GM19238 (cell line): ENCODE data around the gene MRO.
"Not testable (repeated sequence)": the region's sequence is repeated elsewhere in the genome, so short reads cannot be mapped to it uniquely, and the experiment has no call there.

ENCODE experiments used
- DNase-seq: peaks from one replicate; pipeline ENCODE4 v3.0.0; 2011; ENCODE audit warnings: low spot score; ENCODE audit not compliant: insufficient read length

MRO gene

DNA sequence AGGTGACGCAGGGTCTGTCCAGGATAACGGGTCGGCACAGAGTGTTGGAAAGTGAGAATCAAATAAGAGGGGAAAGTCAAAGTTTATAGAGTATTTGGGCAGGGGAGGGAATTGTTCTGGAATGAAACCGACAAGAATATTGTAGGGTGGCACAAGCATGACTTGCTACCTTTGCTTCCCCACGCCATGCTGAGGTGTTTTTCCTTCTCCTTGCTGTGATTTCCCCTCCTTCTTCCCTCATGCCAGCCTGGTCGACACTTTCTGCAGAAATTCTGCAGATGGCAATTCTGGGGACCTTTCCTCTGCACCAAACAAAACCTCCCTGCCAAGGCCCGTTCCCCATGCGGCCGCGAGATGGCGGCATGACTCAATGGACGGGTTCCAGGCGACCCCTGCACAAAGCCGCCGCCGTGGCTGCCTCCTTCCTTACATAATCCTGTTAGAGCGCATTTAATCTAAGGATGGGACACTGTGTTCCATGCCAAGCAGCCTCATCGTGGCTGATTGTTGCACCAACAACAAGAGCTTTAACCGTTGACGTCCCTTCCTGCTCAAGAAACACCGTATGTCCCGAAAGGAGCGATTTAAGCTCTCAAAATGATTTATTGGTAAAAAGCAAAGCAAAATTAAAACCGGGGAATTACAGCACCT, at the start of gene MRO:
Gene MRO (minus strand): TSS at position 289 of the 651 bp plus-strand sequence. CDS start 10,616 bp downstream, outside the sequence.
- peak; percentile 71 for DNase-seq

- no peak for DNase-seq
Observed at GRCh38 chr18:50869150-50869549, 49.3 kb upstream of the MRO start.

DNA sequence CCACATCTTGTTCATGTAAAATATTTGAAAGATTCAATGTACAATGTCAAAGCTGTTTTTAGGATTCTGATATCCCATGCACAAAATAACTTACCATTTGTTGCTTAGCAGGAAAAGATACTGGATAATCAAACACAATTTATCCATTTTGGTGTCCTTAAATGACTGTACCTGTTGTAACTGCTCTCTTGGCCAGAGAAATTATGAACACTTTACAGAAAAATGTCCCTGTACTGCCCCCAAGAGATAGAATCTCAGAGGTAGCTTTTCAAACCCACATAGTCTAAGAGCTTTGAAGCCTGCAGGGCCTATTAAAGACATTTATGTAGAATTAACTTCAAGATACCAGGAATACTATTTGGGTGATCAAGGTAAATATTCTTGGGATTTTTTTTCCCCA, 46.9 kb upstream of the MRO start:
- DNase-seq: no peak

DNA sequence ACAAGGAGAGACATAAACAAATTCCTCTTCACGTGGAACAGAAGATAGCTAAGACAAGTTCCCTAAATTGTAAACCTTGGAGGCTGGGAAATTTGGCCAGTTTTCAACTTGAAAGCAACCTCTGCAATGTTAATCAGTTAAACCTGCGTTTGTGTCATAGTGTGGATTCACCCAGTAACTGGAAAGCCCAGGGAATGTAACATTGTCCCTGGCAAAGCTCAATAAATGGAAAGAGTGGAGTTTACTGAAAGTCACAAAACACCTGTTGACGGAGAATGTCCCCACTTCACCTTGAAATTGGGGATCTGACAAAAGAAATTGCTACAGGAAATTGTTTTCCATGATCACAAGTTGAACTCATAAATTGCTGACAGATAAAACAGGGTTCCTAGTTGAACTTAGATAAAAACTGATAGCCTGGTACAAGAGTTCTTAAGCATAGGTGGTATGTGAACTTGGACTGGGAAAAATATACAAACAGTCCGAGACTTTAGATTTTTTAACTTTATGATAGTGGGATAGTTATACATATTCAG, 44.1 kb upstream of the MRO start:
- DNase-seq: no peak

GRCh38 chr18:50862401-50862800, 42.6 kb upstream of the MRO start:
- DNase-seq: no peak

- no peak for DNase-seq
Observed at GRCh38 chr18:50861617-50862016, 41.8 kb upstream of the MRO start.

GRCh38 chr18:50859793-50860555, 40.2 kb upstream of the MRO start:
- no peak for DNase-seq

GRCh38 chr18:50857694-50858093, 37.9 kb upstream of the MRO start:
- no peak for DNase-seq

DNA sequence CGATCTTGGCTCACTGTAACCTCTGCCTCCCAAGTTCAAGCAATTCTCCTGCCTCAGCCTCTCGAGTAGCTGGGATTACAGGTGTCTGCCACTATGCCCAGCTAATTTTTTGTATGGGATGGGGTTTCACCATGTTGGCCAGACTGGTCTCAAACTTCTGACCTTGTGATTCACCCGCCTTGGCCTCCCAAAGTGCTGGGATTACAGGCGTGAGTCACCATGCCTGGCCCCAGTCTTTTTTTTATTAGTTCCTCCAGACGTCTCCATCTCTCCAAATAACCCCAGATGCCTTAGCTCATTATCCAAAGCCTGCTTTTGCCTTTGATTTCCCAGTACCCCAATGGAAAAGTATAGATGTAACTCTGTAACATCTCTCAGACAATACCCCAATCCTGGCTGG, 37.4 kb upstream of the MRO start:
- not testable (repeated sequence) for DNase-seq

DNA sequence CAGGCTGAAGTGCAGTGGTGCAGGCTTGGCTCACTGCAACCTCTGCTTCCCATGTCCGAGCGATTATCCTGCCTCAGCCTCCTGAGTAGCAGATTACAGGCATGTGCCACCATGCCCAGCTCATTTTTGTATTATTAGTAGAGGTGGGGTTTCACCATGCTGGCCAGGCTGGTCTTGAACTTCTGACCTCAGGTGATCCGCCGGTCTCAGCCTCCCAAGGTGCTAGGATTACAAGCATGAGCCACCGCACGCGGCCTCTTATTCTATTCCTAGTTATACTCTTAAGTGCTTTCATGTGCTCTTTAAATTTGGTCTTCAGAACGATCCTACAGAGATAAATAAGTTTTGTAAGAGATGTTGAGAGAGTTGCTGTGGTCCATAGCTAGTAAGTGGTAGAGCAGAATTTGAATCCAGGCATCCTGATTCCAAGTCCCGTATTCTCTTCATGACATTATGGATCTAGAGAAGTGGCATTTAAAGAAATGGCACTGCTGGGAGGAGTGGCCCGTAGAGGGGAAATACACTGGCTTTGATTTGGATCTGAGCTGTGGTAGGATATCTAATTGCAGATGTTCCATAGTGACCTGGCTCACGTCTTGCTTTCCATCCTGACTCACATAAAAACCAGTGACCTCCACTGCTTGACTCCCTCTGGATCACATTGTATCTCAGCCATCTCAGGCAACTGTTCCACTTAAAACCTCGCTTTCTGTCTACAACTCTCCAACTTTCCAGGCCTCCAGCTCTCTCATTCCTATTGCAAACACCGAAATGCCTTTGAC, 36.4 kb upstream of the MRO start:
- no peak for DNase-seq

GRCh38 chr18:50853863-50854271, 34.1 kb upstream of the MRO start:
- no peak for DNase-seq

- DNase-seq: no peak
Observed at GRCh38 chr18:50850307-50851065, 30.7 kb upstream of the MRO start.

- no peak for DNase-seq
Observed at GRCh38 chr18:50849419-50849821, 29.6 kb upstream of the MRO start.

DNA sequence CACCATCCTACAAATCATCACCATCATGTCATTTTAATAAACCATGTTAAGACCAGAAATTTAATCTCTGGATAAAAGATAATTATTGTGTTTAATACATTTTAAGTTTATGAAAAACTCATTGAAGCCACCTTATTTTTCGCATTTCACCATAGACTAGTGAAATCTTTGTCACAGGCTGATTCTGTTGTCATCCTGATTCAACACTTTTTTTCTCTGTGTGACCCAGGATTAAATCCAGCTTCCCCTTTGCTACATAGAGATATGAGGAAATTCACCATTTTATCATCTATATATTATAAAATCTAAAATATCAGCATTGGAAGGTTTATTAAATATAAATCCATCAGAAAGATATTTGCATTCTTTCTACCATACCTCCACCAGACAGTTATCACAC, 29.2 kb upstream of the MRO start:
- DNase-seq: no peak

- DNase-seq: no peak
Observed at GRCh38 chr18:50848061-50848551, 28.3 kb upstream of the MRO start.

GRCh38 chr18:50847192-50847591, 27.4 kb upstream of the MRO start:
- DNase-seq: no peak

- DNase-seq: no peak
Observed at GRCh38 chr18:50844960-50845359, 25.1 kb upstream of the MRO start.

GRCh38 chr18:50844554-50844953, 24.7 kb upstream of the MRO start:
- DNase-seq: no peak

DNA sequence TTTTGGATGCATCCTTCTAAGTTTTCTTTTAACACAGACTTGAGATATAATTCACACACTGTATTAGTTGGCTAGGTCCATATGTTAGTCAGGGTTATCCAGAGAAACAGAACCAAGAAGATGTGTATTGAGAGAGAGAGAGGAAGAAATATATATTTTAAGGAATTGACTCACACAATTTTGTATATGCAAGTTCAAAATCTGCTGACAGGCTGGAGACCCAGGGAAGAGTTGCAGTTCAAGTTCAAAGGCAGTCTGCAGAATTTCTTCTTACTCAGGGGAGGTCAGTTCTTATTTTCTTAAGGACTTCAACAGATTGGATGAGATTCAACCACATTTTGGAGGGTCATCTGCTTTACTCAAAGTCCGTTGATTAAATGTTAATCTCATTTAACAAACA, 23.0 kb upstream of the MRO start:
- no peak for DNase-seq

DNA sequence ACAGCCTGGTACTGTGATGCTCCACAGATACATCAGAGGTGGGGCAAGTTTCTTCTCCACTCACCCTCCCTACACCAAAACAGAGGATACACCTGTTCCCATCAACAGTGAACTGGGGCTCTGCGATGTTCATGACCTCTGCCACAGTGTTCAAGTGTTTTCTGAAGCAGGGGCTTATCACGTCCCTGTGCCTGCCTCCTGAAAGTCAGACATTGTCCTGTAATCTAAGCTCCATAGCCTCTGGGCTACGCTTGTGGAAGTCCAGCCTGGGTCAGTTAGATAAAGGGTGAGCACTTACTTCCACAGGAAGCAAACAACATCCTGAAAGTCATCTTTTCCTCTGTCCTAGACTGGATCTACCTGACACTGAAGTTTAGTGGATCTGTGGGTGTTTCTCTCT, 20.2 kb upstream of the MRO start:
- DNase-seq: no peak

DNA sequence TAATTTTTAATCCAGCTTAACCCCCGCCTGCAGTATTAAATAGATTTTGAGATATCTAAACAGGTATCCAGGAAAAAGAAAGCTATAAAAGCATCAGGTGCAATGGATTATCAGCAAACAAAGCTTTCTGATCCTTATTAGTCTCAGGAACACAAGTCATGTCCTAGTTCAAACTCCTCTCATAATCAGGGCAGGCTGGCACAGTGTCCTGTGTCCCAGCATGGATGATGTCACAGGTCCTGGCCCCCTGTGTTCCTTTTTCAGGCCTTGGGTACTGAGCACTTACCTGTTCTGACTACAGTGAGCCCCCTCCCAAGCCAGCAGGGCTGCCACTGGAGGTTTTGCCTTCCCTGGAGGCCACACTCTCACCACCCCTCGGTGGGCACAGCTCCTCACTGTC, 19.5 kb upstream of the MRO start:
- no peak for DNase-seq
